Measurements from ENCODE around the gene STK4.

GRCh38 chr20:44979090-44979621 is 12.8 kb downstream of the STK4 start:
- TF ChIP-seq POLR2A (IDR thresholded peaks at IDR 0.05; ENCODE audit: low read depth, low read length) = 0 out of 2 replicates have a peak, but pooled peaks have one; percentile 29
- peak; percentile 65 for TF ChIP-seq SPI1 (IDR thresholded peaks at IDR 0.05; ENCODE audit: low read depth, low read length)
